Brain microvascular endothelial cell (primary cell): ENCODE data around the gene ATAD5.
"Not testable (repeated sequence)": the region's sequence is repeated elsewhere in the genome, so short reads cannot be mapped to it uniquely, and the experiment has no call there.

Source experiments
- DNase-seq: peaks from one replicate; pipeline ENCODE4 v3.0.0-alpha.2; 2020
- H3K27ac ChIP-seq: fragments of 250-450 bp; sonication (Bioruptor Pico); 2 replicates; pipeline ENCODE4 v1.5.1; 2020; ENCODE audit warnings: mild to moderate bottlenecking, moderate library complexity
- H3K27me3 ChIP-seq: fragments of 250-450 bp; sonication (Bioruptor Pico); replicated peaks from 2 replicates; pipeline ENCODE4 v1.5.1; 2020; ENCODE audit warnings: mild to moderate bottlenecking
- H3K36me3 ChIP-seq: fragments of 250-450 bp; sonication (Bioruptor Pico); replicated peaks from 2 replicates; pipeline ENCODE4 v1.5.1; 2020; ENCODE audit warnings: mild to moderate bottlenecking
- H3K4me3 ChIP-seq: 2 replicates; pipeline ENCODE4 v1.5.1; 2011; ENCODE audit warnings: low read depth, mild to moderate bottlenecking, control low read depth, low read length, moderate library complexity
- in situ Hi-C: cut with HindIII; loops from 2 replicates; pipeline ENCODE4 v1.10.0; 2017; ENCODE audit warnings: low sequenced_read_pairs, low pct_ligation_motif_present
- TF ChIP-seq, protein P1 (sequence below): IDR thresholded peaks from 2 replicates; pipeline ENCODE4 v1.5.1; 2011; ENCODE audit warnings: low read depth, mild to moderate bottlenecking, moderate library complexity, low read length, control low read depth, inconsistent platforms; ENCODE audit errors: missing control alignments

Gene ATAD5

GRCh38 chr17:30928584-30928983 is 96.8 kb downstream of the ATAD5 start:
- Histone ChIP-seq H3K27ac (no peak overlapping the region), H3K27me3 (no peaks in the 10 kb centered on the region), H3K4me3 (no peak overlapping the region), H3K36me3 (no peaks in the 10 kb centered on the region)
- in situ Hi-C loops, result no loop called here
- DNase-seq, result no peak
- TF ChIP-seq, protein P1, sequence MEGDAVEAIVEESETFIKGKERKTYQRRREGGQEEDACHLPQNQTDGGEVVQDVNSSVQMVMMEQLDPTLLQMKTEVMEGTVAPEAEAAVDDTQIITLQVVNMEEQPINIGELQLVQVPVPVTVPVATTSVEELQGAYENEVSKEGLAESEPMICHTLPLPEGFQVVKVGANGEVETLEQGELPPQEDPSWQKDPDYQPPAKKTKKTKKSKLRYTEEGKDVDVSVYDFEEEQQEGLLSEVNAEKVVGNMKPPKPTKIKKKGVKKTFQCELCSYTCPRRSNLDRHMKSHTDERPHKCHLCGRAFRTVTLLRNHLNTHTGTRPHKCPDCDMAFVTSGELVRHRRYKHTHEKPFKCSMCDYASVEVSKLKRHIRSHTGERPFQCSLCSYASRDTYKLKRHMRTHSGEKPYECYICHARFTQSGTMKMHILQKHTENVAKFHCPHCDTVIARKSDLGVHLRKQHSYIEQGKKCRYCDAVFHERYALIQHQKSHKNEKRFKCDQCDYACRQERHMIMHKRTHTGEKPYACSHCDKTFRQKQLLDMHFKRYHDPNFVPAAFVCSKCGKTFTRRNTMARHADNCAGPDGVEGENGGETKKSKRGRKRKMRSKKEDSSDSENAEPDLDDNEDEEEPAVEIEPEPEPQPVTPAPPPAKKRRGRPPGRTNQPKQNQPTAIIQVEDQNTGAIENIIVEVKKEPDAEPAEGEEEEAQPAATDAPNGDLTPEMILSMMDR, result no peak

GRCh38 chr17:30929081-30929633 is 97.4 kb downstream of the ATAD5 start:
- TF ChIP-seq, protein P1, result no peak

DNA sequence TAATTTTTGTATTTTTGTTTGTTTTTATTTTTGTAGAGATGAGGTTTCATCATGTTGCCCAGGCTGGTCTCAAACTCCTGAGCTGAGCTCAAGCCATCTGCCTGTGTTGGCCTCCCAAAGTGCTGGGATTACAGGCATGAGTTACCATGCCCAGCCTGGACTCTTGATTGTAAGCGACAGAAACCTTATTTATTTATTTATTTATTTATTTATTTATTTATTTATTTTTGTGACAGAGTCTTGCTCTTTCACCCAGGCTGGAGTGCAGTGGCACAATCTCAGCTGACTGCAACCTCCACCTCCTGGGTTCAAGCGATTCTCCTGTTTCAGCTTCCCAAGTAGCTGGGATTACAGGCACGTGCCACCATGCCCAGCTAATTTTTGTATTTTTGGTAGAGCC is 98.1 kb downstream of the ATAD5 start:
- H3K27ac ChIP-seq, H3K27me3 ChIP-seq, in situ Hi-C loops, H3K4me3 ChIP-seq, H3K36me3 ChIP-seq, DNase-seq: not testable (repeated sequence)

More at GRCh38 chr17:30929081-30929633, 97.4 kb downstream of the ATAD5 start:
- in situ Hi-C loops, result no loop called here
- Histone ChIP-seq H3K27me3 (no peaks in the 10 kb centered on the region), H3K4me3 (no peak overlapping the region), H3K36me3 (no peaks in the 10 kb centered on the region), H3K27ac (no peak overlapping the region)
- DNase-seq, result no peak

DNA sequence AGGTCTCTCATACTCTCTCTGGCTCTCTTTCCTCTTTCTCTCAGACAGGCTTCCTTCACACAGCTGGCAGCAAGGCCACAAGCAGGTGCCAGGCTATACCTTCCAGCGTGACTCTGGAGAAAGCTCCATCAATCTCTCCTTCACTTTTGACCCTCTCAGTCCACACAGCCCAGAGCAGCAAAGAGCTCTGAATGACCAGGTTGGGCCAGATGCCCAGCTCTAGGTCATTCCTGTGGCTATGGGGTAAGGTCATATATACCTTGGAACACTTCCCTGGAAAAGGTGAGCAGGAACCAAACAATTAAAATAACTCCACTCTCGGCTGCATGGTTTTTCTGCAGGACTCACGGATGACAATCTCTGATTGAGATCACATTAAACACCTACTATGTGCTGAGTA is 98.7 kb downstream of the ATAD5 start:
- TF ChIP-seq, protein P1, result no peak
- H3K27ac ChIP-seq, result no peak overlapping the region

GRCh38 chr17:30931582-30931981 is 99.8 kb downstream of the ATAD5 start:
- H3K27me3 ChIP-seq, in situ Hi-C loops, DNase-seq, H3K36me3 ChIP-seq, H3K27ac ChIP-seq, H3K4me3 ChIP-seq: not testable (repeated sequence)

More for the DNA sequence above, 98.7 kb downstream of the ATAD5 start:
- Histone ChIP-seq H3K4me3 (no peak overlapping the region), H3K27me3 (no peaks in the 10 kb centered on the region), H3K36me3 (no peaks in the 10 kb centered on the region)
- in situ Hi-C loops, result no loop called here
- no peak for DNase-seq

DNA sequence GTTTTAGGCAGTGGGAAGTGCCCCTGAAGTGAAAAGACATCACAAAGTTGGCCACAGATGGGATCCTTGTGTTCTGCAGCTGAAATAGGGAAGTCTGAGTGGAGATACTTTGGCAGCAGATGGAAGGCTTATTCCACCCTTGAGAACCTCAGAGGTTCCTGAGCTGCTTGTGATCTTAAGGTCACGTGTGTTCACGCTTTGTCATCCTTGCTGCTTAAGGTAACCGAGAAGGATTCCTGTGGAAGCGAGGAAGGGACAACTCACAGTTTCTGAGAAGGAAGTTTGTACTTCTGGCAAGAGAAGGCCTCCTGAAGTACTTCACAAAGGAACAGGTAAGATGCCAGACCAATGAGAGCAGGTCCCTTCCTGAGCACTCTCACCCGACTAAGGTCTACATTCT is 102.2 kb downstream of the ATAD5 start:
- no peak for DNase-seq
- in situ Hi-C loops, result no loop called here
- TF ChIP-seq, protein P1, result no peak
- Histone ChIP-seq H3K27ac (no peak overlapping the region), H3K27me3 (no peaks in the 10 kb centered on the region), H3K4me3 (no peak overlapping the region), H3K36me3 (no peaks in the 10 kb centered on the region)

- no peaks in the 10 kb centered on the region for H3K36me3 ChIP-seq
- H3K27me3 ChIP-seq, result no peaks in the 10 kb centered on the region
- H3K4me3 ChIP-seq, result no peak overlapping the region
- no peak for DNase-seq
- TF ChIP-seq, protein P1, result no peak
- no peak overlapping the region for H3K27ac ChIP-seq
- in situ Hi-C loops, result no loop called here
Measured at GRCh38 chr17:30939051-30939689, 107.4 kb downstream of the ATAD5 start.
